Measurements from ENCODE around the gene GRB7. TPM values are rescaled to one million over a fixed set of nuclear protein-coding genes. Genes with fewer than 3 reads are reported as not detected.
"Not testable (repeated sequence)": the region's sequence is repeated elsewhere in the genome, so short reads cannot be mapped to it uniquely, and the experiment has no call there.

The GRB7 gene
- total and polyA plus RNA-seq, 5 experiments from 2014 or later: not detected

- no peak overlapping the region for H3K4me3 Mint-ChIP-seq
- H3K9me3 Mint-ChIP-seq: no peaks in the 10 kb centered on the region
- no peaks in the 10 kb centered on the region for H3K4me1 Mint-ChIP-seq
- peak overlapping the region in 2 of 10 donors; percentile 8 to 52 for H3K27ac Mint-ChIP-seq
- H3K36me3 Mint-ChIP-seq: no peaks in the 10 kb centered on the region
- POLR2A ChIA-PET: interaction anchor here (0.5 kb wide), 1 partner anchor 32 kb away, joined by 3 read pairs; no protein-coding TSS in a partner anchor
- ATAC-seq (no peak), DNase-seq (no peak)
- peaks cover 0 to 2% (median 0%) of the 10 kb centered on the region in 5 donors for H3K27me3 Mint-ChIP-seq
These were observed 8.4 kb downstream of the GRB7 start for GRCh38 chr17:39746145-39746461.

DNA sequence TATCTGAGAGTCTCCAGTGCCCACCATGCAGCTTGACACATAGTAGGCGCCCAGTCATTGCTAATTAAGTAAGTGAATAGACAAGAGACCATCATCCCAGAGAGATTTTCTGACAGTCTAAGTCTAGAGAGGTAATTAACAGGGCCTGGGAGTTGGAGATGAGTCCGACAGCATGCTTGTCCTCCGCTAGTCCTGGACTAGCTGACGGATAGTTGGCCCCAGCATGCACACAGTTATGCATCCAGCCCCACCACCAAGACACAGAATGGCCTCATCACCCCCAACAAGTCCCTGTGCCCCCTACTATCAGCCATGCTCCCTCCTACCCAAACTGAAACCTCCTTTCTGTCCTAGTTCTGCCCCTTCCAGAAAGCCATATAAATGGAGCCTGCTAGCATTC is 10.0 kb downstream of the GRB7 start:
- POLR2A ChIA-PET: interaction anchor here (0.6 kb wide), 1 partner anchor 13 kb away, joined by 5 read pairs; no protein-coding TSS in a partner anchor
- peaks cover 0 to 2% (median 0%) of the 10 kb centered on the region in 5 donors for H3K27me3 Mint-ChIP-seq
- no peak for ATAC-seq
- DNase-seq: no peak
- peaks cover 0 to 8% (median 3%) of the 10 kb centered on the region in 4 donors for H3K4me1 Mint-ChIP-seq
- H3K9me3 Mint-ChIP-seq: no peaks in the 10 kb centered on the region
- H3K36me3 Mint-ChIP-seq: no peaks in the 10 kb centered on the region
- H3K27ac Mint-ChIP-seq: peak overlapping the region in 1 of 10 donors; percentile 60
- H3K4me3 Mint-ChIP-seq: no peak overlapping the region

DNA sequence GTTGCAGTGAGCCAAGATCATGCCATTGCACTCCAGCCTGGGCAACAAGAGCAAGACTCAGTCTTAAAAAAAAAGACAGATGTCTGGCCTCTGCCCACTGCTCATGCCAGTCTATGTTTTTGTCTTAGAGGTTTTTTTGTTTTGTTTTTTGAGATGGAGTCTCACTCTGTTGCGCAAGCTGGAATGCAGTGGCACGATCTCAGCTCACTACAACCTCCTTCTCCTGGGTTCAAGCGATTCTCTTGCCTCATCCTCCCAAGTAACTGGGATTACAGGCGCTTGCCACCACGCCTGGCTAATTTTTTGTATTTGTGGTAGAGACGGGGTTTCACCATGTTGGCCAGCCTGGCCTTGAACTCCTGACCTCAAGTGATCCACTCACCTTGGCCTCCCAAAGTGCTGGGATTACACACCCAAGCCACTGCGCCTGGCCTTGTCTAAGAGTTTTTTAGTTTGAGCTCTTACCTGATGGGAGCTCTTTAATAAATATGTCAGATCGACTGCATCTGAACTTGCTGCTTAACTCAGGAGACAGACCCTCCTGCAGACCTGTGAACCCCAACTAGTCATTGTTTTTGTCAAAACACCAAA is 10.8 kb downstream of the GRB7 start:
- peaks cover 5 to 16% (median 10%) of the 10 kb centered on the region in 4 donors for H3K4me1 Mint-ChIP-seq
- H3K27me3 Mint-ChIP-seq, H3K27ac Mint-ChIP-seq, H3K9me3 Mint-ChIP-seq, DNase-seq, H3K36me3 Mint-ChIP-seq, H3K4me3 Mint-ChIP-seq, ATAC-seq: not testable (repeated sequence)
- POLR2A ChIA-PET: interaction anchor here (0.6 kb wide), 1 partner anchor 14 kb away, joined by 5 read pairs; no protein-coding TSS in a partner anchor

DNA sequence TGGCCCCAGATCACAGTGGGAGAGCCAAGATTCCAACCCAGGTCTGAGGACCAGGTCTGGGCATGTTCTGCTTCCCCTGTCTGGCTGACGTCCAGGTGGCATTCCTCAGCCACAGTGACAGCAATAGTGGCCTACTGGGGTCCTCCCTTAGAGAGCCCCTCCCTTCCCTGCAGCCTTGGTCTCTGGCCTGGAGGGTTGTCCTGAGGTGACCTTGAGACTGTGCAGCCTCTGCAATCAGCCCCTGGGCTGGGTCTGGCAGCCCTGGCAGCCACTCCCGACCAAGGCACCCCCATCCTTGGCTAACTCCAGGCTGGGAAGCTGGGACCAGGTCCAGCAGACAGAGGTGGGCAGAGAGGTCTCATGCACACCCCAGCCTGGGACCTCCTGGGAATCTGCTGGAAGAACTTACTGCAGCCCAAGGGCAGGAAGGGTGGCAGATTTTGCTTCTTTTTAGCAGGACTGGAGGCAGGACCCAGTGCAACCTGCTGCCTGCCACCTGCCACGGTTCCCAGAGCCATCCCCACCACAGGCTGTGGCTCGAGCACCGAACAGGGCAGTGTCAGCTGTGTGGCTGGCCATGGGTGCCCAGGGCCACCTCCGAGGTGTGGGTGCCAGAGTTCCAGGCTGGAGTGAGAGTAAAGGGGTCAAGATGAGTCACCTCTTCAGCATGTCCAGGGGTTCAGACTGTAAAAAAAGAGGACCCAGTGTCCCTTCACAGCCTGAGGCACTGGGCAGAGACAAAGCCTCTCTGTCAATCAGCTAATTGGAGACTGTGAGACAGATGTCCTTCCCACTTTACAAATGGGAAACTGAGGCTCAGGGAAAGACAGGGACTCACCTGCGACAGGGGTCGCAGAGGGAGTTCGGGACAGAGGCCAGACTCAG is 12.6 kb downstream of the GRB7 start:
- Mint-ChIP-seq H3K9me3 (no peaks in the 10 kb centered on the region), H3K27ac (no peak overlapping the region), H3K36me3 (no peaks in the 10 kb centered on the region), H3K4me3 (no peak overlapping the region), H3K27me3 (no peaks in the 10 kb centered on the region), H3K4me1 (peaks cover 7 to 22% (median 16%) of the 10 kb centered on the region in 4 donors)
- DNase-seq (no peak), ATAC-seq (no peak)
- POLR2A ChIA-PET: interaction anchor here (0.6 kb wide), 1 partner anchor 16 kb away, joined by 5 read pairs; no protein-coding TSS in a partner anchor

DNA sequence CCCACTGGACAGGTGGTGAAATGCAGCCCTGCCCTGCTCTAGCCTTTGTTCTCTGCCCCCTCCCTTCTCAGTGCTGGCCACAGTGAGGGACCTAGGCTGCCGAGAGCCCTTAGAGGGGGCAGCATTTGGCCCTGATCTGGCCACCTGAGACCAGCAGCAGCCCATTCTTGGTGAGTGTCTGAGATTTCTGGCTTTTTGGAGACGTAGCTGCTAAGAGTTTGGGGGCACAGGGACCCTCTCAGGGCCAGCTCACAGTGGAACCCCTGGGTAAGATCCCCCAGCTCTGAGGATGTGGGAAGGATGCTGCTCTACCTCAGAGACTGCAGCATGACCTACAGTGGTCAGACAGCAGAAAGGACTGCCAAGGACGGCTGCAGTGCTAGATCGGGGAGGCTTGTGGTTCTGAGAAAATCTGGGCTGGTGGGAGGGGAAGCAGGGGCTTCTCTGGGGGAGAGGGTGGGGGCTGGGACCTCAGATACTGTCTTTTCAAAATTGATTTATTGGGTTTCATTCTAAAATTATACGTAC is 13.3 kb downstream of the GRB7 start:
- Mint-ChIP-seq H3K9me3 (no peaks in the 10 kb centered on the region), H3K27ac (peak overlapping the region in 3 of 10 donors; percentile 35 to 79 (median 53)), H3K4me3 (no peak overlapping the region), H3K36me3 (no peaks in the 10 kb centered on the region), H3K27me3 (no peaks in the 10 kb centered on the region), H3K4me1 (peaks cover 12 to 29% (median 23%) of the 10 kb centered on the region in 4 donors)
- ATAC-seq (no peak), DNase-seq (no peak)
- POLR2A ChIA-PET: interaction anchor here (6.2 kb wide), 1 partner anchor 111 kb away, joined by 87 read pairs; the partner anchor contains the start of gene IKZF3

- Mint-ChIP-seq H3K27ac (peak overlapping the region in 4 of 10 donors; percentile 29 to 93 (median 86)), H3K27me3 (no peaks in the 10 kb centered on the region), H3K4me3 (peak overlapping the region in 1 of 10 donors; percentile 79), H3K9me3 (no peaks in the 10 kb centered on the region), H3K36me3 (no peaks in the 10 kb centered on the region), H3K4me1 (peaks cover 18 to 34% (median 29%) of the 10 kb centered on the region in 4 donors)
- DNase-seq: no peak
- no peak for ATAC-seq
- POLR2A ChIA-PET: interaction anchor here (1.4 to 6.2 kb wide), 5 partner anchors 8 to 131 kb away, joined by 4 to 87 read pairs (median 46); partner anchors contain the start of genes IKZF3 and MIEN1
These were observed 13.9 kb downstream of the GRB7 start for GRCh38 chr17:39751637-39752036.

- Mint-ChIP-seq H3K4me3 (peak overlapping the region in 8 of 10 donors; percentile 66 to 82 (median 75)), H3K9me3 (no peaks in the 10 kb centered on the region), H3K27me3 (no peaks in the 10 kb centered on the region), H3K36me3 (no peaks in the 10 kb centered on the region), H3K27ac (peak overlapping the region; percentile 61 to 96 (median 88)), H3K4me1 (peaks cover 20 to 41% (median 36%) of the 10 kb centered on the region in 4 donors)
- POLR2A ChIA-PET: interaction anchor here (0.7 to 6.2 kb wide), 12 partner anchors 9 to 174 kb away, joined by 3 to 87 read pairs (median 22); partner anchors contain the start of genes IKZF3, LRRC3C, MIEN1 and ORMDL3
- no peak for ATAC-seq
- DNase-seq: no peak
These were observed 14.6 kb downstream of the GRB7 start for GRCh38 chr17:39752241-39752881.

DNA sequence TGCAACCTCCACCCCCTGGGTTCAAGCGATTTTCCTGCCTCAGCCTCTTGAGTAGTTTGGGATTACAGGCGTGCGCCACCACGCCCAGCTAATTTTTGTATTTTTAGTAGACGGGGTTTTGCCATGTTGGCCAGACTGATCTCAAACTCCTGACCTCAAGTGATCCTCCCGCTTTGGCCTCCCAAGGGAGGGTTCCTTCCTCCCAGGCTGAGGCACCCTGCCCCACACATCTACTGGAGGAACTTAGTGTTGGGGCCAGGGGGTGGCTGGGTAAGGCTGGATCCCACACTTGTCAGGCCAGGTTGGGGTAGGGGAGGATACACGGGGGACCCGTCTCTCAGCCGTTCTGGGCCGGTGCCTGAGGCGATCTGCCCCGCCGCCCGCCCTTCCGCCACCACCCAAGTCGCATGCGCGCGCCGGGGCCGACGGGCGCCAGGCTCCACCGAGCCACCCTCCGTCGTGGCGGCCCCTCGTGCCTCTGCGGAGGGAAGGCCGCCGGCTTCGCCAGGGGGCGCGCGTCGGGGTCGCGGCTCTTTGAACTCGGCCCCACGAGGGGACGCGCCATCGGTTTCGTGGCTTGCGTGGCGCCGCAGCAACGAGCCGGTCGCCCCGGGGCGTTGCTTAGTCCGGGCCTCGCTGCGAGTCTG is 15.9 kb downstream of the GRB7 start:
- Mint-ChIP-seq H3K4me1 (peaks cover 27 to 54% (median 49%) of the 10 kb centered on the region in 4 donors), H3K9me3 (no peaks in the 10 kb centered on the region), H3K27me3 (no peaks in the 10 kb centered on the region), H3K36me3 (no peaks in the 10 kb centered on the region), H3K27ac (peak overlapping the region; percentile 83 to 96 (median 94)), H3K4me3 (peak overlapping the region; percentile 68 to 87 (median 78))
- peak in 5 of 10 donors; percentile 69 to 87 (median 74) for DNase-seq
- peak; percentile 28 to 43 for ATAC-seq
- POLR2A ChIA-PET: interaction anchor here (0.7 to 6.2 kb wide), 26 partner anchors 10 to 227 kb away, joined by 3 to 87 read pairs (median 8); partner anchors contain the start of genes IKZF3, LRRC3C, MIEN1 and ORMDL3

- DNase-seq (peak; percentile 94 to 99 (median 98)), ATAC-seq (peak; percentile 73 to 83)
- Mint-ChIP-seq H3K9me3 (no peaks in the 10 kb centered on the region), H3K27ac (peak overlapping the region; percentile 19 to 99 (median 96)), H3K4me3 (peak overlapping the region; percentile 68 to 91 (median 82)), H3K27me3 (no peaks in the 10 kb centered on the region), H3K4me1 (peaks cover 27 to 61% (median 56%) of the 10 kb centered on the region in 4 donors), H3K36me3 (peaks cover 0 to 3% (median 0%) of the 10 kb centered on the region in 3 donors)
- POLR2A ChIA-PET: interaction anchor here (0.7 to 6.2 kb wide), 39 partner anchors 11 to 345 kb away, joined by 3 to 87 read pairs (median 6); partner anchors contain the start of genes CDK12, IKZF3, LRRC3C and MED1
These were observed 16.6 kb downstream of the GRB7 start for GRCh38 chr17:39754161-39754957.

- Mint-ChIP-seq H3K27me3 (no peaks in the 10 kb centered on the region), H3K27ac (peak overlapping the region; percentile 83 to 99 (median 96)), H3K9me3 (no peaks in the 10 kb centered on the region), H3K4me3 (peak overlapping the region; percentile 68 to 91 (median 82)), H3K4me1 (peaks cover 28 to 68% (median 62%) of the 10 kb centered on the region in 4 donors), H3K36me3 (peaks cover 0 to 3% (median 0%) of the 10 kb centered on the region in 3 donors)
- POLR2A ChIA-PET: interaction anchor here (0.7 to 6.2 kb wide), 35 partner anchors 10 to 344 kb away, joined by 3 to 87 read pairs (median 8); partner anchors contain the start of genes CDK12, IKZF3, LRRC3C and MED1
- DNase-seq (no peak), ATAC-seq (no peak)
These were observed 17.3 kb downstream of the GRB7 start for GRCh38 chr17:39754958-39755553.

Data from naive thymus-derived CD8-positive, alpha-beta T cell (primary cell).